H9 (cell line): ENCODE measurements around the gene MSL1. TPM values are rescaled to one million over a fixed set of nuclear protein-coding genes. Genes with fewer than 3 reads are reported as not detected.

Experiments
- DNase-seq: peaks from one replicate; pipeline ENCODE4 v3.0.0-alpha.2; 2017
- H2AFZ ChIP-seq: one replicate; pipeline ENCODE4 v1.6.1; 2013; ENCODE audit warnings: mild to moderate bottlenecking, low read length, control low read depth, moderate library complexity
- H2AK5ac ChIP-seq: 2 replicates; pipeline ENCODE4 v1.6.1; 2013; ENCODE audit warnings: low read length, control low read depth, mixed read lengths; ENCODE audit not compliant: insufficient read length
- H2BK120ac ChIP-seq: one replicate; pipeline ENCODE4 v1.6.1; 2013; ENCODE audit warnings: low read depth, mild to moderate bottlenecking, low read length, control low read depth, inconsistent platforms; ENCODE audit not compliant: poor library complexity, severe bottlenecking
- H2BK12ac ChIP-seq: 2 replicates; pipeline ENCODE4 v1.6.1; 2013; ENCODE audit warnings: low read length, control low read depth, mixed read lengths, low read depth; ENCODE audit not compliant: insufficient read length
- H2BK15ac ChIP-seq: 2 replicates; pipeline ENCODE4 v1.6.1; 2013; ENCODE audit warnings: low read depth, low read length, control low read depth
- H2BK20ac ChIP-seq: one replicate; pipeline ENCODE4 v1.6.1; 2013; ENCODE audit warnings: low read depth, mild to moderate bottlenecking, low read length, control low read depth, inconsistent platforms; ENCODE audit not compliant: poor library complexity, severe bottlenecking
- H2BK5ac ChIP-seq: 2 replicates; pipeline ENCODE4 v1.6.1; 2013; ENCODE audit warnings: low read length, control low read depth, mixed read lengths; ENCODE audit not compliant: insufficient read length
- H3K14ac ChIP-seq: 2 replicates; pipeline ENCODE4 v1.6.1; 2013; ENCODE audit warnings: low read length, control low read depth; ENCODE audit not compliant: insufficient read depth
- H3K18ac ChIP-seq: 2 replicates; pipeline ENCODE4 v1.6.1; 2013; ENCODE audit warnings: low read depth, mild to moderate bottlenecking, mixed read lengths, low read length, control low read depth; ENCODE audit not compliant: insufficient read length
- H3K23ac ChIP-seq: 2 replicates; pipeline ENCODE4 v1.6.1; 2013; ENCODE audit warnings: low read length, control low read depth, mixed read lengths, low read depth; ENCODE audit not compliant: insufficient read length
- H3K23me2 ChIP-seq: 2 replicates; pipeline ENCODE4 v1.6.1; 2013; ENCODE audit warnings: low read depth, mild to moderate bottlenecking, mixed read lengths, low read length, control low read depth; ENCODE audit not compliant: insufficient read length, poor library complexity, severe bottlenecking
- H3K27ac ChIP-seq: 2 replicates; pipeline ENCODE4 v1.5.1; 2013; ENCODE audit warnings: low read length, control low read depth, mixed read lengths, low read depth; ENCODE audit not compliant: insufficient read length
- H3K27me3 ChIP-seq: 2 replicates; pipeline ENCODE4 v1.6.1; 2013; ENCODE audit warnings: low read length, control low read depth, inconsistent platforms; ENCODE audit not compliant: insufficient read depth
- H3K4ac ChIP-seq: 2 replicates; pipeline ENCODE4 v1.6.1; 2013; ENCODE audit warnings: low read depth, mild to moderate bottlenecking, control low read depth, inconsistent platforms, low read length, moderate library complexity
- H3K4me1 ChIP-seq: 2 replicates; pipeline ENCODE4 v1.6.1; 2013; ENCODE audit warnings: low read length, control low read depth, inconsistent platforms; ENCODE audit not compliant: insufficient read depth
- H3K4me2 ChIP-seq: 2 replicates; pipeline ENCODE4 v1.6.1; 2013; ENCODE audit warnings: low read length, control low read depth, mixed read lengths; ENCODE audit not compliant: insufficient read length, insufficient read depth
- H3K56ac ChIP-seq: 2 replicates; pipeline ENCODE4 v1.6.1; 2013; ENCODE audit warnings: low read depth, mild to moderate bottlenecking, mixed read lengths, low read length, control low read depth; ENCODE audit not compliant: insufficient read length
- H3K79me1 ChIP-seq: 2 replicates; pipeline ENCODE4 v1.6.1; 2013; ENCODE audit warnings: low read depth, mild to moderate bottlenecking, moderate library complexity, low read length, control low read depth, inconsistent platforms; ENCODE audit not compliant: insufficient read depth, poor library complexity, severe bottlenecking
- H3K79me2 ChIP-seq: 2 replicates; pipeline ENCODE4 v1.6.1; 2013; ENCODE audit warnings: low read length, control low read depth, inconsistent platforms; ENCODE audit not compliant: insufficient read depth
- H3K9ac ChIP-seq: 2 replicates; pipeline ENCODE4 v1.6.1; 2013; ENCODE audit warnings: low read length, control low read depth, mixed read lengths; ENCODE audit not compliant: insufficient read length; ENCODE audit errors: extremely low read depth
- H3K9me3 ChIP-seq: one replicate; pipeline ENCODE4 v1.6.1; 2013; ENCODE audit warnings: low read depth, low read length, inconsistent platforms; ENCODE audit not compliant: control insufficient read depth
- H3T11ph ChIP-seq: one replicate; pipeline ENCODE4 v1.6.1; 2013; ENCODE audit warnings: mild to moderate bottlenecking, low read length, control low read depth, inconsistent platforms
- H4K20me1 ChIP-seq: one replicate; pipeline ENCODE4 v1.6.1; 2013; ENCODE audit not compliant: control insufficient read depth, insufficient read length, insufficient read depth
- H4K5ac ChIP-seq: 2 replicates; pipeline ENCODE4 v1.6.1; 2013; ENCODE audit warnings: low read depth, mild to moderate bottlenecking, mixed read lengths, low read length, control low read depth; ENCODE audit not compliant: insufficient read length
- H4K8ac ChIP-seq: replicated peaks from 2 replicates; pipeline ENCODE4 v1.6.1; 2013; ENCODE audit warnings: low read length, control low read depth, mixed read lengths, low read depth; ENCODE audit not compliant: insufficient read length
- H4K91ac ChIP-seq: 2 replicates; pipeline ENCODE4 v1.6.1; 2013; ENCODE audit warnings: low read depth, mild to moderate bottlenecking, moderate library complexity, mixed read lengths, low read length, control low read depth; ENCODE audit not compliant: insufficient read length
- H3K27ac Mint-ChIP-seq, 3 experiments: 2 replicates in 2 of 3; 3 replicates in 1 of 3; pipeline ENCODE4 v1.8.0; 2020 to 2021; ENCODE audit warnings: mixed read lengths in 3 of 3, mild to moderate bottlenecking in 1 of 3, moderate library complexity in 1 of 3
- H3K27me3 Mint-ChIP-seq: 2 replicates; pipeline ENCODE4 v1.8.0; 2021; ENCODE audit warnings: low read depth, mild to moderate bottlenecking, moderate library complexity, mixed read lengths
- H3K36me3 Mint-ChIP-seq, 3 experiments: 2 replicates in 2 of 3; 3 replicates in 1 of 3; pipeline ENCODE4 v1.8.0; 2020 to 2021; ENCODE audit warnings: low read depth in 3 of 3, mixed read lengths in 3 of 3; ENCODE audit not compliant: insufficient read depth in 1 of 3
- H3K4me1 Mint-ChIP-seq, 2 experiments: 2 replicates each; pipeline ENCODE4 v1.8.0; 2020; ENCODE audit warnings: mixed read lengths in 2 of 2
- H3K4me3 Mint-ChIP-seq, 2 experiments: 2 replicates in 1 of 2; 3 replicates in 1 of 2; pipeline ENCODE4 v1.8.0; 2020 to 2021; ENCODE audit warnings: mild to moderate bottlenecking in 2 of 2, mixed read lengths in 2 of 2, moderate library complexity in 1 of 2
- H3K9me3 Mint-ChIP-seq, 2 experiments: 2 replicates in 1 of 2; 3 replicates in 1 of 2; pipeline ENCODE4 v1.8.0; 2020; ENCODE audit warnings: mild to moderate bottlenecking in 2 of 2, mixed read lengths in 2 of 2, moderate library complexity in 1 of 2
- CTCF ChIP-seq: fragments of 200-600 bp; sonication (generic); conservative IDR thresholded peaks from 3 replicates; pipeline ENCODE4 v1.8.0; 2021; ENCODE audit warnings: antibody characterized with exemption, mild to moderate bottlenecking
- WGBS: extraction: QIAGEN DNeasy Blood & Tissue Kit; methylation state at CpG from one replicate; pipeline ENCODE4 v1.1.7; 2013; ENCODE audit warnings: missing lambda C conversion rate, low lambda C conversion rate, mixed read lengths; ENCODE audit not compliant: insufficient read length; ENCODE audit errors: extremely low coverage; 5-methylcytosine and 5-hydroxymethylcytosine counted together
- total RNA-seq: library from RNA; stranded (reverse); gene quantifications from 2 replicates; pipeline ENCODE4 v1.2.1, GENCODE V29; 2021

The MSL1 gene
- total RNA-seq, 1 experiment from 2014 or later: 105 TPM

DNA sequence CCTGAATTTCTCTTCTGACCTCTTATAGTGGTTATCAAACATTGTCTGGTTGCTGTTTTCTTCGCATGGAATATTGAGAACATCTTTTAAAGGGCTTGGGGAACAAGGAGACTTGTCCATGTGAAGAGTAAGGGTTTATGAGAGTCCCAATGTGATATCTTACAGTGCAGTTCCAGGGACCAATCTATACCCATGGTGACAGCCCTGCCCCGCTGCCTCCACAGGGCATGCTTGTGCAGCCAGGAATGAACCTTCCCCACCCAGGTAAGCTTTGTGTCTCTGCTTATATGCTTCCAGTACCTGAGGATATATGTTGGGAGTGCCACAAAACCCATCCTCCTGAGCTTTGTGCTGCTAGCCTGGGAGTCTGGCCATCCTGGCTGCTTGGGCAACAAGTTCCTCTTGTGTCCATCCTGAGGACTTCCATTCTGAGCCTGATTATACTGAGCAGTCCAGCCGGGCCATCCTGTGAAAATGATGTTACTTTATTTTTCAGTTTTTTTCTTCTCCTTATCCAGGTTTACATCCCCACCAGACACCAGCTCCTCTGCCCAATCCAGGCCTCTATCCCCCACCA is 46.0 kb downstream of the MSL1 start:
- H3K9me3 ChIP-seq: no peaks in the 10 kb centered on the region
- no peak overlapping the region for H3K9ac ChIP-seq
- no peak overlapping the region for H3K18ac ChIP-seq
- H2BK120ac ChIP-seq: no peak overlapping the region
- no peak overlapping the region for H2BK20ac ChIP-seq
- Mint-ChIP-seq H3K27ac (peak overlapping the region; percentile 81 to 97 (median 88)), H3K4me3 (no peak overlapping the region), H3K9me3 (no peaks in the 10 kb centered on the region), H3K4me1 (peaks cover 5 to 6% of the 10 kb centered on the region in 2 experiments), H3K36me3 (peaks cover 53 to 96% (median 91%) of the 10 kb centered on the region in 3 experiments; a peak in 6 of 7 replicates), H3K27me3 (no peaks in the 10 kb centered on the region)
- no CpG with 5 or more reads among the region's 3 CpGs for WGBS
- no peaks in the 10 kb centered on the region for H3K79me1 ChIP-seq
- no peak overlapping the region for H3K4me2 ChIP-seq
- no peak overlapping the region for H3K14ac ChIP-seq
- H3K4me1 ChIP-seq: no peaks in the 10 kb centered on the region
- DNase-seq: peak; percentile 33
- H4K8ac ChIP-seq: no peak overlapping the region
- H2BK15ac ChIP-seq: no peak overlapping the region
- H4K20me1 ChIP-seq: no peaks in the 10 kb centered on the region
- H2AK5ac ChIP-seq: no peak overlapping the region
- H3K23me2 ChIP-seq: no peaks in the 10 kb centered on the region
- peak overlapping the region; percentile 18 for H3K27ac ChIP-seq
- H3K79me2 ChIP-seq: no peaks in the 10 kb centered on the region
- H3K27me3 ChIP-seq: no peaks in the 10 kb centered on the region
- no peak overlapping the region for H3K56ac ChIP-seq
- H3K4ac ChIP-seq: no peak overlapping the region
- TF ChIP-seq CTCF: no peak
- no peak overlapping the region for H3T11ph ChIP-seq
- no peak overlapping the region for H4K5ac ChIP-seq
- H4K91ac ChIP-seq: peak overlapping the region; percentile 69
- H2AFZ ChIP-seq: no peak overlapping the region
- H3K23ac ChIP-seq: no peak overlapping the region
- H2BK5ac ChIP-seq: no peak overlapping the region
- H2BK12ac ChIP-seq: no peak overlapping the region
